Measurements from ENCODE around the gene TIMM22.
"Not testable (repeated sequence)": the region's sequence is repeated elsewhere in the genome, so short reads cannot be mapped to it uniquely, and the experiment has no call there.

Gene TIMM22

GRCh38 chr17:1043601-1044251 lies 46.8 kb downstream of the TIMM22 start:
- no peak for DNase-seq

- DNase-seq: not testable (repeated sequence)
Observed at GRCh38 chr17:1044387-1045009, 47.6 kb downstream of the TIMM22 start.

GRCh38 chr17:1045456-1045855 lies 48.5 kb downstream of the TIMM22 start:
- DNase-seq: no peak

- DNase-seq: no peak
Observed at GRCh38 chr17:1047177-1047878, 50.4 kb downstream of the TIMM22 start.

- DNase-seq: no peak
Observed at GRCh38 chr17:1047879-1048470, 51.0 kb downstream of the TIMM22 start.

GRCh38 chr17:1048516-1049115 lies 51.7 kb downstream of the TIMM22 start:
- DNase-seq: not testable (repeated sequence)

GRCh38 chr17:1049446-1050225 lies 52.7 kb downstream of the TIMM22 start:
- no peak for DNase-seq

- DNase-seq: no peak
Observed at GRCh38 chr17:1050246-1050995, 53.5 kb downstream of the TIMM22 start.

- no peak for DNase-seq
Observed at GRCh38 chr17:1050996-1051925, 54.3 kb downstream of the TIMM22 start.

Measured in stimulated activated CD4-positive, alpha-beta T cell treated with anti-CD3 and anti-CD28 coated beads, Interleukin-15, amount 100 ng/mL, for 24 hours (primary cell).